T-helper 22 cell (primary cell): Measurements from ENCODE around the gene KCNJ4.
"Not testable (repeated sequence)": the region's sequence is repeated elsewhere in the genome, so short reads cannot be mapped to it uniquely, and the experiment has no call there.

ENCODE experiments used
- DNase-seq: peaks from one replicate; pipeline ENCODE4 v3.0.0-alpha.2; 2020; ENCODE audit warnings: low read depth

KCNJ4 gene

GRCh38 chr22:38381371-38381770 lies 73.6 kb downstream of the KCNJ4 start:
- DNase-seq: not testable (repeated sequence)
